Adrenal gland (tissue), 12 donors: ENCODE data around the gene ARSD. TPM values are rescaled to one million over a fixed set of nuclear protein-coding genes. Genes with fewer than 3 reads are reported as not detected.
"Not testable (repeated sequence)": the region's sequence is repeated elsewhere in the genome, so short reads cannot be mapped to it uniquely, and the experiment has no call there.

Experiments used
- DNase-seq, 7 donors: peaks; one replicate each; pipeline ENCODE4 v3.0.0-alpha.2; 2019 to 2020
- H3K27ac ChIP-seq, 5 donors: fragments of 200-600 bp; sonication (generic) in 4 of 5; 1 replicate in 3 of 5; 2 replicates in 2 of 5; pipeline versions ENCODE4 v1.5.1 to v1.8.0; 2016 to 2020; ENCODE audit warnings: mild to moderate bottlenecking in 1 of 5
- H3K27me3 ChIP-seq: fragments of 200-600 bp; 2 replicates; pipeline ENCODE4 v1.8.0; 2021
- H3K36me3 ChIP-seq, 2 donors: fragments of 200-600 bp; replicated peaks in 1 of 2; 1 replicate in 1 of 2; 2 replicates in 1 of 2; pipeline versions ENCODE4 v1.5.1 to v1.8.0; 2018 to 2022
- H3K4me1 ChIP-seq, 2 donors: fragments of 200-600 bp; replicated peaks in 1 of 2; 1 replicate in 1 of 2; 2 replicates in 1 of 2; pipeline versions ENCODE4 v1.5.1 to v1.8.0; 2018 to 2021
- H3K4me3 ChIP-seq, 4 donors: fragments of 200-600 bp; sonication (generic) in 3 of 4; one replicate each; pipeline ENCODE4 v1.5.1; 2016 to 2018
- H3K9me3 ChIP-seq, 3 donors: fragments of 200-600 bp; sonication (generic) in 1 of 3; replicated peaks in 1 of 3; 1 replicate in 2 of 3; 2 replicates in 1 of 3; pipeline versions ENCODE4 v1.5.1 to v1.8.0; 2016 to 2021
- POLR2A ChIP-seq, 2 donors: fragments of 450-650 bp; IDR thresholded peaks; one replicate each; pipeline ENCODE4 v1.6.1; 2017; ENCODE audit warnings: antibody characterized with exemption in 2 of 2, mild to moderate bottlenecking in 2 of 2, moderate library complexity in 1 of 2
- WGBS, 4 donors: extraction: QIAGEN DNeasy Blood & Tissue Kit in 2 of 4; methylation state at CpG; one replicate each; pipeline versions ENCODE4 v1.1.5 to v1.1.7; 2013 to 2017; 5-methylcytosine and 5-hydroxymethylcytosine counted together
- intact Hi-C, 2 donors: fragments of 100-400 bp; cut with DNase I; formaldehyde crosslinking; loops; one replicate each; pipeline versions ENCODE4 v1.14.1 to v1.15.0; 2022 to 2023
- polyA plus RNA-seq, 3 donors: library from polyadenylated mRNA; stranded (reverse); fragments of 200-250 nt in 2 of 3; fragments of 350-450 nt in 1 of 3; fragmentation: Illumina TruSeq in 1 of 3; extraction: RNeasy Lipid Tissue Mini Kit (QIAGEN cat#74804) in 1 of 3; gene quantifications; one replicate each; pipeline ENCODE4 v1.2.3, GENCODE V29; 2013 to 2014
- total RNA-seq, 9 donors: library from RNA; depleted of rRNA in 4 of 9; stranded (reverse); fragments of >200 nt in 4 of 9; fragments of 120-200 nt in 1 of 9; fragmentation: NEBNext Ultra II Directional in 1 of 9; extraction: Animal tissue kit (Norgen Biotek cat#: 25700) in 1 of 9; gene quantifications; one replicate each; pipeline versions ENCODE4 v1.1.0 to v1.2.4, GENCODE V29; 2013 to 2023
- TF ChIP-seq, protein P1 (sequence below), 6 experiments: fragments of 450-650 bp in 4 of 6; fragments of 200-600 bp in 2 of 6; sonication (generic) in 1 of 6; IDR thresholded peaks; 1 replicate in 5 of 6; 2 replicates in 1 of 6; pipeline versions ENCODE4 v1.5.1 to v1.8.0; 2016 to 2021; ENCODE audit warnings: antibody characterized with exemption in 6 of 6, mild to moderate bottlenecking in 2 of 6, moderate library complexity in 1 of 6
- donor health status: healthy with polysubstance abuse.
- donor health status: Bipolar disorder and iron deficiency.
- donor health status: DM: yes; HTN: yes; CAD: no.
- donor health status: DM: no; HTN: no; CAD: no.
- donor health status: DM: no; HTN: no; CAD: no.
- donor health status: DM: yes; HTN: yes; CAD: no.

ARSD gene
- total and polyA plus RNA-seq, 12 donors = 9.9 to 24.9 (median 17.0) TPM

DNA sequence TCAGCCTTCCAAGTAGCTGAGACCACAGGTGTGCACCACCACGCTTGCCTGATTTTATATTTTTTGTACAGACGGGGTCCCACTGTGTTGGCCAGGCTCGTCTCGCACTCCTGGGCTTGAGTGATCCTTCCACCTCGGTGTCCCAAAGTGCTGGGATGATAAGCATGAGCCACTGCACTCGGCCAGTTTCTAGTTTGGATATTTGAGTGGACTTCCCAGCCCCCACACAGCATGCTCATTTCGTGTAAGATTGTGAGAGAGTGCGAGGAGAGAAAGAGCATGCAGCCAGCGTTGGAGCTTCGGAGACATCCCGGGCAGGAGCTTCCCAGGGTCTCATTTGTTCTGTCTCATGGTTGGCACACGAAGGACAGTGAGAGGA lies 31.8 kb downstream of the ARSD start:
- no peaks in the 10 kb centered on the region for H3K27me3 ChIP-seq
- H3K4me3 ChIP-seq = no peak overlapping the region
- no peaks in the 10 kb centered on the region for H3K36me3 ChIP-seq
- no peak overlapping the region for H3K27ac ChIP-seq
- TF ChIP-seq, protein P1, sequence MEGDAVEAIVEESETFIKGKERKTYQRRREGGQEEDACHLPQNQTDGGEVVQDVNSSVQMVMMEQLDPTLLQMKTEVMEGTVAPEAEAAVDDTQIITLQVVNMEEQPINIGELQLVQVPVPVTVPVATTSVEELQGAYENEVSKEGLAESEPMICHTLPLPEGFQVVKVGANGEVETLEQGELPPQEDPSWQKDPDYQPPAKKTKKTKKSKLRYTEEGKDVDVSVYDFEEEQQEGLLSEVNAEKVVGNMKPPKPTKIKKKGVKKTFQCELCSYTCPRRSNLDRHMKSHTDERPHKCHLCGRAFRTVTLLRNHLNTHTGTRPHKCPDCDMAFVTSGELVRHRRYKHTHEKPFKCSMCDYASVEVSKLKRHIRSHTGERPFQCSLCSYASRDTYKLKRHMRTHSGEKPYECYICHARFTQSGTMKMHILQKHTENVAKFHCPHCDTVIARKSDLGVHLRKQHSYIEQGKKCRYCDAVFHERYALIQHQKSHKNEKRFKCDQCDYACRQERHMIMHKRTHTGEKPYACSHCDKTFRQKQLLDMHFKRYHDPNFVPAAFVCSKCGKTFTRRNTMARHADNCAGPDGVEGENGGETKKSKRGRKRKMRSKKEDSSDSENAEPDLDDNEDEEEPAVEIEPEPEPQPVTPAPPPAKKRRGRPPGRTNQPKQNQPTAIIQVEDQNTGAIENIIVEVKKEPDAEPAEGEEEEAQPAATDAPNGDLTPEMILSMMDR (IDR thresholded peaks at IDR 0.05) = no peak
- TF ChIP-seq POLR2A (IDR thresholded peaks at IDR 0.05) = no peak
- intact Hi-C loops = no loop called here
- WGBS, 4 donors = 69 to 82% (median 74%) methylated on average over 12 of the region's 12 CpGs
- no peak for DNase-seq
- no peaks in the 10 kb centered on the region for H3K9me3 ChIP-seq
- peaks cover 0 to 5% of the 10 kb centered on the region in 2 donors for H3K4me1 ChIP-seq

GRCh38 chrX:2894885-2895292 lies 34.2 kb downstream of the ARSD start:
- DNase-seq = peak; percentile 27 to 87 (median 42)
- Histone ChIP-seq H3K4me3 (no peak overlapping the region), H3K27me3 (no peaks in the 10 kb centered on the region), H3K36me3 (no peaks in the 10 kb centered on the region), H3K4me1 (peaks cover 0 to 5% of the 10 kb centered on the region in 2 donors), H3K27ac (no peak overlapping the region), H3K9me3 (no peaks in the 10 kb centered on the region)
- WGBS, 4 donors = 11 to 40% (median 29%) methylated on average over 4 to 9 of the region's 9 CpGs
- intact Hi-C loops = no loop called here
- no peak for TF ChIP-seq POLR2A (IDR thresholded peaks at IDR 0.05)
- TF ChIP-seq, protein P1 (IDR thresholded peaks at IDR 0.05) = no peak

DNA sequence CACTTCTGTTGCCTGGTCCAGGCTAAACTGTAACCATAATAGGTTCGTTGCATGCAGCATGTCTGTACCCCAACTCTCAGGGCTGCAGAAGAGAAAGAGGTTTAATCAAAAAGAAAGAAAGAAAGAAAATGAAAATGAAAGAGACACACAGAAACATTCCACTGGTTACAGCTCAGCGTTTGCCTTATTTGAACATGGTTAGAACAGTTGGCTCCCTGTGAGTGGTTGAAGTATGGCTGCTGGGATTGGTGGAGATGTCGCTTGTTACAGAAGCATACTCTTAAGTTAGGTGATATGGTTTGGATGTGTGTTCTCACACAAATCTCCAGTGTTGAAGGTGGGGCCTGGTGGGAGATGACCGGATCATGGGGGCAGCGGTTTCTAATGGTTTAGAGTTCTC lies 36.3 kb downstream of the ARSD start:
- TF ChIP-seq, protein P1 (IDR thresholded peaks at IDR 0.05) = no peak
- no peak for TF ChIP-seq POLR2A (IDR thresholded peaks at IDR 0.05)
- no peak for DNase-seq
- no peaks in the 10 kb centered on the region for H3K27me3 ChIP-seq
- 75 to 95% (median 94%) methylated on average over 5 of the region's 5 CpGs for WGBS, 4 donors
- no peaks in the 10 kb centered on the region for H3K36me3 ChIP-seq
- H3K9me3 ChIP-seq = no peaks in the 10 kb centered on the region
- no peak overlapping the region for H3K4me3 ChIP-seq
- no peak overlapping the region for H3K27ac ChIP-seq
- H3K4me1 ChIP-seq = peaks cover 0 to 5% of the 10 kb centered on the region in 2 donors
- intact Hi-C loops = no loop called here

DNA sequence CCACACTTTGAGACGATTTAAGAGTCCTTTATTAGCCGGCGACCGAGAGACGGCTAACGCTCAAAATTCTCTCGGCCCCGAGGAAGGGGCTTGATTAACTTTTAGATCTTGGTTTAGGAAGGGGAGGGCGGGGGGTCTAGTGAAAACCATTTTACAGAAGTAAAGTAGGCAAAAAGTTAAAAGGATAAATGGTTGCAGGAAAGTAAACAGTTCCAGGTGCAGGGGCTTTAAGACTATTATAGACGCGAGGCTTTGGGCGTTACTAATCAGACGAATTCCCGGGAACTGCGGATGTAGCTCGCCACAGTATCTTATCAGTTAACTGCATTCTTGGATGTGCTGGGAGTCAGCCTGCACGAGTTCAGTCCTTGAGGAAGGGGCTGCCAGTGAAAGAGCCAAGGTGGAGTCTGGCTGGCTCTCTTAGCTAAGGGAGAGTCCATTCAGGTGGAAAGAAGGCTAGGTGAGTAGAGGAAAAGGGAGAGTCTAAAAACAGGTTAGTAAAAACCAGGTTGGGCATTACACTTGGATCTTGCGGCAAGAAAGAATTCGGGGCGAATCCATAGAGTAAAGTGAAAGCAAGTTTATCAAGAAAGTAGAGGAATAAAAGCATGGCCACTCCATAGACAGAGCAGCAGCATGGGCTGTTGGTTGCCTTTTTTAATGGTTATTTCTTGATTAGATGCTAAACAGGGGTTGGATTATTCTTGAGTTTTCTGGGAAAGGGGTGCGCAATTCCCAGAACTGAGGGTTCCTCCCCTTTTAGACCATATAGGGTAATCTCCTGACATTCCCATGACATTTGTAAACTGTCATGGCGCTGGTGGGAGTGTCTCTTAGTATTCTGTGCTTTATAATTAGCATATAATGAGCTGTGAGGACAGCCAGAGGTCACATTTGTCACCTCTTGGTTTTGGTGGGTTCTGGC lies 38.3 kb downstream of the ARSD start:
- H3K9me3 ChIP-seq, intact Hi-C loops, H3K27me3 ChIP-seq, H3K36me3 ChIP-seq, DNase-seq, H3K27ac ChIP-seq, H3K4me1 ChIP-seq, H3K4me3 ChIP-seq: not testable (repeated sequence)
- 56 to 90% (median 78%) methylated on average over 12 to 20 of the region's 22 CpGs for WGBS, 4 donors
